Measurements from ENCODE around the gene PCNX3.
A peak's percentile ranks its signal among the peaks of the same experiment; 100 is the strongest.
"Not testable (repeated sequence)": the region's sequence is repeated elsewhere in the genome, so short reads cannot be mapped to it uniquely, and the experiment has no call there.

Gene PCNX3

GRCh38 chr11:65661599-65662246 lies 46.1 kb downstream of the PCNX3 start:
- H3K9me3 Mint-ChIP-seq: no peaks in the 10 kb centered on the region
- H3K4me3 Mint-ChIP-seq: peak overlapping the region; percentile 82 to 83
- peak overlapping the region; percentile 81 for H3K27ac Mint-ChIP-seq
- H3K27me3 Mint-ChIP-seq: no peaks in the 10 kb centered on the region
- H3K4me1 Mint-ChIP-seq: peaks cover 24 to 43% of the 10 kb centered on the region in 2 donors
- H3K36me3 Mint-ChIP-seq: peaks cover 26 to 37% of the 10 kb centered on the region in 2 donors
- DNase-seq (no peak), ATAC-seq (replicated peaks) (no peak)

GRCh38 chr11:65662247-65662798 lies 46.7 kb downstream of the PCNX3 start:
- H3K36me3 Mint-ChIP-seq: peaks cover 20 to 31% of the 10 kb centered on the region in 2 donors
- H3K27me3 Mint-ChIP-seq: no peaks in the 10 kb centered on the region
- peak; percentile 21 to 22 for ATAC-seq (replicated peaks)
- H3K27ac Mint-ChIP-seq: peak overlapping the region; percentile 81
- no peak for DNase-seq
- H3K4me3 Mint-ChIP-seq: peak overlapping the region; percentile 82 to 93
- no peaks in the 10 kb centered on the region for H3K9me3 Mint-ChIP-seq
- H3K4me1 Mint-ChIP-seq: peaks cover 23 to 39% of the 10 kb centered on the region in 2 donors

- ATAC-seq (replicated peaks) (peak; percentile 88 to 92), DNase-seq (peak; percentile 95)
- peaks cover 19 to 34% of the 10 kb centered on the region in 2 donors for H3K4me1 Mint-ChIP-seq
- peak within 1 kb of the TSS; percentile 96 for H3K27ac Mint-ChIP-seq
- no peaks in the 10 kb centered on the region for H3K27me3 Mint-ChIP-seq
- peaks cover 15 to 26% of the 10 kb centered on the region in 2 donors for H3K36me3 Mint-ChIP-seq
- H3K9me3 Mint-ChIP-seq: no peaks in the 10 kb centered on the region
- H3K4me3 Mint-ChIP-seq: peak within 1 kb of the TSS; percentile 88 to 93
These were observed 47.4 kb downstream of the PCNX3 start, which contains the start of gene RELA for GRCh38 chr11:65662799-65663638. TSS of gene RELA (minus strand) at chr11:65662916. CDS start at chr11:65662832, 84 bp downstream.

- DNase-seq (no peak), ATAC-seq (replicated peaks) (peak; percentile 38 to 51)
- H3K27me3 Mint-ChIP-seq: no peaks in the 10 kb centered on the region
- H3K9me3 Mint-ChIP-seq: no peaks in the 10 kb centered on the region
- peaks cover 18 to 29% of the 10 kb centered on the region in 2 donors for H3K4me1 Mint-ChIP-seq
- H3K27ac Mint-ChIP-seq: peak overlapping the region; percentile 96
- peak overlapping the region; percentile 88 to 93 for H3K4me3 Mint-ChIP-seq
- peaks cover 14 to 23% of the 10 kb centered on the region in 2 donors for H3K36me3 Mint-ChIP-seq
These were observed 48.1 kb downstream of the PCNX3 start for GRCh38 chr11:65663639-65664200.

GRCh38 chr11:65672180-65672860 lies 56.7 kb downstream of the PCNX3 start:
- no peak for DNase-seq
- H3K27me3 Mint-ChIP-seq: no peaks in the 10 kb centered on the region
- no peak overlapping the region for H3K27ac Mint-ChIP-seq
- peak; percentile 53 to 74 for ATAC-seq (replicated peaks)
- H3K4me3 Mint-ChIP-seq: no peak overlapping the region
- H3K36me3 Mint-ChIP-seq: no peaks in the 10 kb centered on the region
- H3K9me3 Mint-ChIP-seq: no peaks in the 10 kb centered on the region
- H3K4me1 Mint-ChIP-seq: peaks cover 2 to 5% of the 10 kb centered on the region in 2 donors

GRCh38 chr11:65672982-65673381 lies 57.4 kb downstream of the PCNX3 start:
- DNase-seq: no peak
- H3K27ac Mint-ChIP-seq: no peak overlapping the region
- H3K4me3 Mint-ChIP-seq: no peak overlapping the region
- peaks cover 2 to 5% of the 10 kb centered on the region in 2 donors for H3K4me1 Mint-ChIP-seq
- ATAC-seq (replicated peaks): no peak
- no peaks in the 10 kb centered on the region for H3K9me3 Mint-ChIP-seq
- no peaks in the 10 kb centered on the region for H3K36me3 Mint-ChIP-seq
- H3K27me3 Mint-ChIP-seq: no peaks in the 10 kb centered on the region

- no peak overlapping the region for H3K4me3 Mint-ChIP-seq
- no peaks in the 10 kb centered on the region for H3K27me3 Mint-ChIP-seq
- H3K36me3 Mint-ChIP-seq: no peaks in the 10 kb centered on the region
- H3K27ac Mint-ChIP-seq: no peak overlapping the region
- ATAC-seq (replicated peaks) (no peak), DNase-seq (no peak)
- no peaks in the 10 kb centered on the region for H3K9me3 Mint-ChIP-seq
- no peaks in the 10 kb centered on the region for H3K4me1 Mint-ChIP-seq
These were observed 64.7 kb downstream of the PCNX3 start for GRCh38 chr11:65680192-65680743.

- not testable (repeated sequence) for H3K4me1 Mint-ChIP-seq; DNase-seq; H3K27me3 Mint-ChIP-seq; ATAC-seq (replicated peaks); H3K9me3 Mint-ChIP-seq; H3K27ac Mint-ChIP-seq; H3K4me3 Mint-ChIP-seq; H3K36me3 Mint-ChIP-seq
These were observed 67.9 kb downstream of the PCNX3 start for GRCh38 chr11:65683480-65683879.

- H3K4me1 Mint-ChIP-seq: no peaks in the 10 kb centered on the region
- ATAC-seq (replicated peaks) (no peak), DNase-seq (no peak)
- H3K36me3 Mint-ChIP-seq: no peaks in the 10 kb centered on the region
- no peak overlapping the region for H3K4me3 Mint-ChIP-seq
- H3K27ac Mint-ChIP-seq: no peak overlapping the region
- H3K9me3 Mint-ChIP-seq: no peaks in the 10 kb centered on the region
- H3K27me3 Mint-ChIP-seq: no peaks in the 10 kb centered on the region
These were observed 70.4 kb downstream of the PCNX3 start for GRCh38 chr11:65685981-65686380.

All from stimulated activated naive B cell treated with anti-CD40 and anti-IgM and Interleukin-4, amounts not matched to agents 10 μg/mL and 1 μg/mL and 100 μg/mL, for 72 hours (primary cell).